Measurements from ENCODE around the gene KCNJ2. TPM values are rescaled to one million over a fixed set of nuclear protein-coding genes. Genes with fewer than 3 reads are reported as not detected.

Gene KCNJ2
- polyA plus RNA-seq, 1 donor (not counting 4 experiments of a cell fraction or from before 2014, with no cell fraction given), result 0.12 TPM

DNA sequence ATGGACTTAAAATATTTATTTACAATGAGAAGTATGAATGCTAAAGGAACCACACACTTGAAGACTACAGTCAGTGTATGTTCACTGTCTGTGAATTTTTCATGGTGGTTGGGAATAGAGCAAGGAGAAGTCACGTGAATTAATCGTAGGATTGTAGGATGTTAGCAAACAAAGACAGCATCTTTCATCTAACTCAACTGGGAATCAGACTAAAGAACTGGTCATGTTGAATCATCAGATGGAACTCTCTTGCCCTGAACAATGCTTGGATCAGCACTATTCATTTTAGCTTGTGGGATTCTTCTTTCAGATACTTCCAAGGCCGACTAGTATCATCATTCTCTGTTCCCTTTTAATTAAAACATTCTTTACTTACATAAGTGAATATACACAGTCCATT, 18.1 kb downstream of the KCNJ2 start:
- no peaks in the 10 kb centered on the region for H3K79me2 ChIP-seq (ENCODE audit: control insufficient read depth, insufficient read depth, low read length)
- H4K20me1 ChIP-seq (ENCODE audit: control insufficient read depth, extremely low read depth, insufficient read depth, low read length), result no peaks in the 10 kb centered on the region
- no peak for TF ChIP-seq EZH2 (IDR thresholded peaks at IDR 0.05; ENCODE audit: low read length)
- TF ChIP-seq, protein P1, sequence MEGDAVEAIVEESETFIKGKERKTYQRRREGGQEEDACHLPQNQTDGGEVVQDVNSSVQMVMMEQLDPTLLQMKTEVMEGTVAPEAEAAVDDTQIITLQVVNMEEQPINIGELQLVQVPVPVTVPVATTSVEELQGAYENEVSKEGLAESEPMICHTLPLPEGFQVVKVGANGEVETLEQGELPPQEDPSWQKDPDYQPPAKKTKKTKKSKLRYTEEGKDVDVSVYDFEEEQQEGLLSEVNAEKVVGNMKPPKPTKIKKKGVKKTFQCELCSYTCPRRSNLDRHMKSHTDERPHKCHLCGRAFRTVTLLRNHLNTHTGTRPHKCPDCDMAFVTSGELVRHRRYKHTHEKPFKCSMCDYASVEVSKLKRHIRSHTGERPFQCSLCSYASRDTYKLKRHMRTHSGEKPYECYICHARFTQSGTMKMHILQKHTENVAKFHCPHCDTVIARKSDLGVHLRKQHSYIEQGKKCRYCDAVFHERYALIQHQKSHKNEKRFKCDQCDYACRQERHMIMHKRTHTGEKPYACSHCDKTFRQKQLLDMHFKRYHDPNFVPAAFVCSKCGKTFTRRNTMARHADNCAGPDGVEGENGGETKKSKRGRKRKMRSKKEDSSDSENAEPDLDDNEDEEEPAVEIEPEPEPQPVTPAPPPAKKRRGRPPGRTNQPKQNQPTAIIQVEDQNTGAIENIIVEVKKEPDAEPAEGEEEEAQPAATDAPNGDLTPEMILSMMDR (optimal IDR thresholded peaks at IDR 0.05 in 1 of 3, IDR thresholded peaks at IDR 0.05 in 1 of 3, conservative IDR thresholded peaks at IDR 0.05 in 1 of 3; ENCODE audit: extremely low read depth in 1 of 3, insufficient read depth in 2 of 3, low read length in 3 of 3), result no peak
- no peaks in the 10 kb centered on the region for H3K27me3 ChIP-seq (ENCODE audit: control insufficient read depth, extremely low read depth, insufficient read depth, low read length)
- H3K9me3 ChIP-seq (ENCODE audit: control insufficient read depth, low read depth, low read length), result no peaks in the 10 kb centered on the region
- no peaks in the 10 kb centered on the region for H3K36me3 ChIP-seq (ENCODE audit: control insufficient read depth in 2 of 2, extremely low read depth in 1 of 2, insufficient read depth in 2 of 2, low read length in 2 of 2)
- FAIRE-seq (peak; percentile 97), DNase-seq (ENCODE audit: low read depth, low spot score) (no peak)
- dilution Hi-C loops (cut with MboI; ENCODE audit: extremely low pct_ligation_motif_present, low sequenced_read_pairs), result no loop called here
- no peak overlapping the region for H3K4me2 ChIP-seq (ENCODE audit: control insufficient read depth, extremely low read depth, insufficient read depth, low read depth, low read length)
- no peak overlapping the region for H3K27ac ChIP-seq (ENCODE audit: control insufficient read depth, insufficient read depth, low read length)
- no peak overlapping the region for H2AFZ ChIP-seq (ENCODE audit: control insufficient read depth, low read length)
- H3K4me3 ChIP-seq (ENCODE audit: control insufficient read depth in 2 of 3, extremely low read depth in 1 of 3, insufficient read depth in 2 of 3, low read depth in 1 of 3, low read length in 3 of 3), result no peak overlapping the region
- H3K4me1 ChIP-seq (ENCODE audit: control insufficient read depth, extremely low read depth, insufficient read depth, low read length), result peaks cover 22% of the 10 kb centered on the region
- no peaks in the 10 kb centered on the region for H3K9me1 ChIP-seq (ENCODE audit: control insufficient read depth, extremely low read depth, insufficient read depth, low read length)
- no peak overlapping the region for H3K9ac ChIP-seq (ENCODE audit: control insufficient read depth, extremely low read depth, insufficient read depth, low read length)

DNA sequence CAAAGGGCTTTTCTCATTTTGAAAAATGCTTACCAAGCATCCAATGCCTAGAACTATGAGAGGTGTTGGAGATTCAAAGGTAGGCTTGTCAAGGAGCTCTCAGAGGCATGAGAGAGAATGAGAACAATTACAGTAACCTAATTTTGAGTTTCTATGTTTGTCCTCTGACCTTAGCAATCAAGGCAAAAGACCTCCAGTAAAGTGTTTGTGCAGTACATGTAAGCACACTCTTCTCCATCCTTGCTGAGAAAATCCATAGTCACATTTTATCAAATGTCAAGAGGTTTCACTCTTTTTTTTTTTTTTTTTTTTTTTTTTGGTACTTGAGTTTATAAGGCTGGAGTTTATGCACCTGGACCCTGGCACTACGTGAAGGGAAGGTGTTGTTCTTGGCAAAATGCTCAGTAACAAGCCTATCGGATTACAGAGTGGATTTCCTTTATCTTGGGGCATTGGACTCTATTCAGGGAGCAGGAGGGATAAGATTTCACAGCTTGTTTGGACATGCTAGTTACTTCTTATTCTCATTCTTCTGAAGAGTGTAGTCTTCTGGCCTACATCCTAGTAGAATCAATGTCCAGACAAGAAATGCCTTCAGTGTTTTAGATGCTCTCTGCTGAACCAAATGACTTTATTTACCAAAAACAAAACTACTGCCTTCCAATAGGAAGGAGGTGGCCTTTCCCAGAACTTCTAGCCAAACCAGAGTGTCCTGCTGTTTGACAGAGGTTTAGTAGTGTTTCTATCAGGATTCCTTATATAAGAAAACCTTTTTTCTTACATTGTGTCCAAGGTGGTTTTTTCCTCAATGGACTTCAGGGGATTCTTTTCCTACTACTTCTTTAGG, 21.9 kb downstream of the KCNJ2 start:
- no peaks in the 10 kb centered on the region for H3K36me3 ChIP-seq (ENCODE audit: control insufficient read depth in 2 of 2, extremely low read depth in 1 of 2, insufficient read depth in 2 of 2, low read length in 2 of 2)
- peak overlapping the region; percentile 66 for H3K4me2 ChIP-seq (ENCODE audit: control insufficient read depth, extremely low read depth, insufficient read depth, low read depth, low read length)
- TF ChIP-seq, protein P1 (optimal IDR thresholded peaks at IDR 0.05 in 1 of 3, IDR thresholded peaks at IDR 0.05 in 1 of 3, conservative IDR thresholded peaks at IDR 0.05 in 1 of 3; ENCODE audit: extremely low read depth in 1 of 3, insufficient read depth in 2 of 3, low read length in 3 of 3), result no peak
- no peak for TF ChIP-seq EZH2 (IDR thresholded peaks at IDR 0.05; ENCODE audit: low read length)
- no peaks in the 10 kb centered on the region for H3K27me3 ChIP-seq (ENCODE audit: control insufficient read depth, extremely low read depth, insufficient read depth, low read length)
- peak overlapping the region; percentile 82 for H2AFZ ChIP-seq (ENCODE audit: control insufficient read depth, low read length)
- no peak overlapping the region for H3K9ac ChIP-seq (ENCODE audit: control insufficient read depth, extremely low read depth, insufficient read depth, low read length)
- H4K20me1 ChIP-seq (ENCODE audit: control insufficient read depth, extremely low read depth, insufficient read depth, low read length), result no peaks in the 10 kb centered on the region
- peak; percentile 97 for FAIRE-seq
- DNase-seq (ENCODE audit: low read depth, low spot score), result no peak
- no peak overlapping the region for H3K27ac ChIP-seq (ENCODE audit: control insufficient read depth, insufficient read depth, low read length)
- no peaks in the 10 kb centered on the region for H3K9me3 ChIP-seq (ENCODE audit: control insufficient read depth, low read depth, low read length)
- dilution Hi-C loops (cut with MboI; ENCODE audit: extremely low pct_ligation_motif_present, low sequenced_read_pairs), result no loop called here
- H3K79me2 ChIP-seq (ENCODE audit: control insufficient read depth, insufficient read depth, low read length), result no peaks in the 10 kb centered on the region
- no peaks in the 10 kb centered on the region for H3K9me1 ChIP-seq (ENCODE audit: control insufficient read depth, extremely low read depth, insufficient read depth, low read length)
- H3K4me1 ChIP-seq (ENCODE audit: control insufficient read depth, extremely low read depth, insufficient read depth, low read length), result peaks cover 16% of the 10 kb centered on the region
- no peak overlapping the region for H3K4me3 ChIP-seq (ENCODE audit: control insufficient read depth in 2 of 3, extremely low read depth in 1 of 3, insufficient read depth in 2 of 3, low read depth in 1 of 3, low read length in 3 of 3)
